Stimulated activated CD4-positive, alpha-beta T cell treated with anti-CD3 and anti-CD28 coated beads, TNF-alpha, amount 100 ng/mL, for 24 hours (primary cell): ENCODE data around the gene PDE6A.
A peak's percentile ranks its signal among the peaks of the same experiment; 100 is the strongest.

ENCODE experiments used
- DNase-seq, 3 experiments: peaks; one replicate each; pipeline ENCODE4 v3.0.0-alpha.2; 2020; ENCODE audit warnings: low read depth in 3 of 3

The PDE6A gene

GRCh38 chr5:149944666-149945065, at the start of gene PDE6A:
PDE6A (minus strand) TSS chr5:149944793; CDS start chr5:149944673, 120 bp downstream.
- no peak for DNase-seq

GRCh38 chr5:149993471-149993870, 48.9 kb upstream of the PDE6A start:
- DNase-seq, result no peak

- peak; percentile 40 to 54 (median 52) for DNase-seq
Measured at GRCh38 chr5:149990518-149991376, 46.2 kb upstream of the PDE6A start.

- DNase-seq, result no peak
Measured at GRCh38 chr5:149988126-149988525, 43.5 kb upstream of the PDE6A start.

GRCh38 chr5:149982505-149982904, 37.9 kb upstream of the PDE6A start:
- no peak for DNase-seq

- no peak for DNase-seq
Measured at GRCh38 chr5:149981206-149981605, 36.6 kb upstream of the PDE6A start.

GRCh38 chr5:149979896-149980295, 35.3 kb upstream of the PDE6A start:
- DNase-seq, result no peak

- DNase-seq, result no peak
Measured at GRCh38 chr5:149975409-149975808, 30.8 kb upstream of the PDE6A start.

- DNase-seq, result no peak
Measured at GRCh38 chr5:149969181-149969930, 24.8 kb upstream of the PDE6A start.

GRCh38 chr5:149966946-149967345, 22.4 kb upstream of the PDE6A start:
- DNase-seq, result no peak

GRCh38 chr5:149963729-149964128, 19.1 kb upstream of the PDE6A start:
- no peak for DNase-seq

- no peak for DNase-seq
Measured at GRCh38 chr5:149962601-149963300, 18.2 kb upstream of the PDE6A start.

- no peak for DNase-seq
Measured at GRCh38 chr5:149961957-149962409, 17.4 kb upstream of the PDE6A start.

GRCh38 chr5:149961186-149961685, 16.6 kb upstream of the PDE6A start:
- no peak for DNase-seq

GRCh38 chr5:149960272-149961185, 15.9 kb upstream of the PDE6A start, which contains the start of gene SLC26A2:
SLC26A2 (plus strand) TSS chr5:149960758; CDS start chr5:149977653, 16,895 bp downstream.
- peak; percentile 88 to 94 (median 90) for DNase-seq

GRCh38 chr5:149959406-149960236, 15.0 kb upstream of the PDE6A start:
- DNase-seq, result peak; percentile 12 to 52 (median 37)

- no peak for DNase-seq
Measured at GRCh38 chr5:149957855-149958254, 13.3 kb upstream of the PDE6A start.

GRCh38 chr5:149956685-149957084, 12.1 kb upstream of the PDE6A start:
- no peak for DNase-seq

- DNase-seq, result no peak
Measured at GRCh38 chr5:149954798-149955197, 10.2 kb upstream of the PDE6A start.
